COLO668 (cell line): Measurements from ENCODE around the gene CMTR1.
"Not testable (repeated sequence)": the region's sequence is repeated elsewhere in the genome, so short reads cannot be mapped to it uniquely, and the experiment has no call there.

Experiments used
- DNase-seq: peaks from one replicate; lab custom pipeline; 2025; ENCODE audit not compliant: unreplicated experiment; lab: John Stamatoyannopoulos, UW

The CMTR1 gene

DNA sequence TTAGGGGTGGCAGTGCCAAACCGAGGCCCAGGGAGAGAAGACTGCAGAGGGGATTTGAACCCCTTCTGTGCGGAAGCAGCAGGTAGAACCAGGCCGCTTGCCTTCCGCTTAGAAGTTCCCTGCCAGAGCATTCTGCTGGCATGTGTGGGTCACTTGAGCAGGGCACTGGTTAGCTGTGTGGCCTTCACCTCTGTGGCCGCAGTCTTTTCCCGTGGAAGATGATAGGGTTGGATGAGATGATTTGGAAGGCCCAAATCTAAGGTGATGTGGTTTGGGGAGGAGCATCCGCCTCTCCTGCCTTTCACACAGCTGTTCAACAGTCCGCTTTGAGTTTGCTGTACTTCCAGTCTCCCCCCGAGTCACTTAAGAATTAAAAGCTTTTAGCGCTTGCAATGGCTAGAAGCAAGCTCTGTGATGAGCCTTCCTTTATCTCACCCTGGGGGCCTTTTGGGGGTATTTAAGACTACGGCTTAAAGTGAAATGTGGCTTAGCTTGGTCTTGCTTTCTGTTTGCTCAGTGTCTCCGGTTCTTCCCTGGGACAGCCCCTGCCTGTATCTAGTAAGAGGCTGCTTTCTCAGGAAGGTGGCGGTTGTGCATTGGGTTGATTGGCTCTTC is 743 bp downstream of the CMTR1 start:
- peak; percentile 6 for DNase-seq

DNA sequence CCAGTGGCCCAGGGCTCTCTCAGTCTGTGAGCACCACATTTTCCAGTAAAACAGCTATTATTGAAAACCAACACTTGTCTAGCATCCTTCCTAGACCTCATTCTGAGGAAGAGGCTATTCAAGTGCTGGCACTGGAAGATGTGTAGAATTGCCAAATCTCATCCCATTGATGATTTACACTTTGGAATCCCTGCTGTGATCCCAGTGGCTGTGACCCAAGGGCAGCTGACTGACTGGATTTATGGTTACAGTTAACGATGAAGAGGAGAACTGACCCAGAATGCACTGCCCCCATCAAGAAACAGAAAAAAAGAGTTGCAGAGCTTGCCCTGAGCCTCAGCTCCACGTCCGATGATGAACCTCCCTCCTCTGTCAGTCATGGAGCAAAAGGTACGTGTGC is 2.4 kb downstream of the CMTR1 start:
- no peak for DNase-seq

- no peak for DNase-seq
Observed at GRCh38 chr6:37435816-37436215, 2.8 kb downstream of the CMTR1 start.

DNA sequence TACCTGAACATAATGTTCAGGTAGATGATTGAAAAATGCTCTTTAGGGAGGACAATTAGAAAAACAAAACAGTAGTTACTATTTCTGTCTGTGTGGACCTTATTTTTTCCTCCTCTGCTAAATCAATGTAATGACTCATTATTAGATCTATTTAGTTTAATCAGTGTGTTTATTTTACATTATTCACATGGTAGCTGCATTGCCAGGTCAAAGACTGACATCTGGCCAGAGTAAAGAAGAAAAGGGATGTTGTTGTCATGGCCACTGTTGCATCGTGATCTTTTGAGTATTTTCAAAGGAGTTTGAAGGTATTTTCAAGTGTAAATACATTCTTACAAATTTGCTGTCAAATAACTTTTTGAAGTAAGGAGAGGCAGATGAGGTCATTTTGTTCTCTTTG is 5.9 kb downstream of the CMTR1 start:
- DNase-seq = no peak

GRCh38 chr6:37441651-37442050 is 8.6 kb downstream of the CMTR1 start:
- no peak for DNase-seq

DNA sequence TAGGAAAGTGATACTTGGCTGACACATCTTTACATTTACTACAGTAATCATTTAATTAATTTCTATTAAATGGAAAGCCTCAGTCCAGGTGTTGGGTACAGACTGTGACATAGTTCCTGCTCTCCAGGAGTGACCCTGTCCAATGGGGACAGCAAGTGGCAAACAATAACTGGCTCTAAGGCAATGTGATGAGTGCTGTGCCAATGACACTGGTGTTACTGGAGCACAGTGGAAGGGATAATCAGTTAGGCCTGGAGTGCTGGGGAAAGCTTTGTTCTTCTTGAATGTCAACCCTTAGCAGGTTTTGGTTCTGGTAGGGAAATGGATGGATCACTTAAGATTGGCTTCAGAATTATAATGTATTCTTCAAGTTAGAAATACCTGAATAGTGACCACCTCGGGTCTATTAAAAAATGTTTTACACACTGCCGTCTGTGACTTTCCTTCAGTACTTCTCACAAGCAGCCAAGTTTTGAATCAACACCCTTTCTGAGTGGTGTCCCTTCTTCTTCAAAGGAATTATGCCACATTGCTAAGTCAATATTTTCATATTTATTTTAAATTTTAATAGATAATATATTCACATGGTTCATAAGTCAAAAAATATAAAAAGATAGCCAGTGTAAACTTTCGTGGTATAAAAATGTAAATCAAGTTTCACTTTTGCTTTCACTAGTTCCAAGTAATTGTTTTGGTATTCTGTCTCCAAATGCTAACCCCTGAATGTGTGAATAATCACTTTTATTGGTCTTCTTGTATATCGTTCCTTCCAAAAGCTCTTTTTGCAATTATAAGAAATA is 9.6 kb downstream of the CMTR1 start:
- no peak for DNase-seq

DNA sequence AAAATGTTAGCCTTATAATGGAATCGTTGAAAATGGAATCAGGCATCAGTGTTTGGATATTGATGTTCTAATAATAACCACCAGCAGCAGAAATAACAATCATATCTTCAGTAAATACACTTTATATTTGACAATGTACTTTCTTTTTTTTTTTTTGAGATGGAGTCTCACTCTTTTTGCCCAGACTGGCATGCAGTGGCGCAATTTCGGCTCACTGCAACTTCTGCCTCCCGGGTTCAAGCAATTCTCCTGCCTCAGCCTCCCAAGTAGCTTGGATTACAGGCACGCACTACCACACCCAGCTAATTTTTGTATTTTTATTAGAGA is 10.2 kb downstream of the CMTR1 start:
- DNase-seq = not testable (repeated sequence)

- no peak for DNase-seq
Observed at GRCh38 chr6:37449984-37450383, 17.0 kb downstream of the CMTR1 start.

DNA sequence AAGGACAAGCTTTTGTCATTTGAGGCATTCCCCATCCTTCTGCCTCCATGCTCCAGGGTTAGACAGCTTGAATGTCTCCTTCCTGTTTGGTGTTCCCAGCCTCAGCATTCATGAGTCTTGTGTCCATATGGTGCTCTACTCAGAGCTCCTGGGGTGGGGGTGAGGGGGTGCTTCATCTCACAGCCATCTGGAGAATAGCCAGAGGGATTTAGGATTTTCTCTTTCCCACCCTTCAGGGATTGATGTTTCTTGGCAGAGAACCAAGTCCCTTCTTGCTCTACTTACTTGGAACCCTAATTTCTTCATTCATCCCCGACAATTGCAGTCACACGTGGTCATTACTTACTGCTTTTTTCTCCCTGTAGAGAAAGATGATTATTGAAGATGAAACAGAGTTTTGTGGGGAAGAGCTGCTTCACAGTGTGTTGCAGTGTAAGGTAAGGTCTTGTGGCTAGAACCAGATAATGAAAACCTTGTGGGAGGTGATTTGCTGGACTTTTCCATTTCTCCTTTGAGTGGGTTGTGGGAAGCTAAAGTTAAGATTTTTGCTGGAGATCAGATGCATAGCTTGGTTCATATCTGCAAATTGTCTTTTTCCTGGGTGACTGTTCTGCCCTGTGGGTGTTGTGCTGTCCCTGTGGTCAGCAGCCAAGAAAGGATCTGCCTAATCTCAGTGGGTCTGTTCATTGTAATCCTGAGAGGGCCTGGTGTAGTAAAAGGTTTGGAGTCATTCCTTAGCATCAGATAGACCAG is 18.6 kb downstream of the CMTR1 start:
- no peak for DNase-seq

GRCh38 chr6:37452522-37452921 is 19.5 kb downstream of the CMTR1 start:
- no peak for DNase-seq

- no peak for DNase-seq
Observed at GRCh38 chr6:37454420-37455140, 21.6 kb downstream of the CMTR1 start.

GRCh38 chr6:37456126-37456525 is 23.1 kb downstream of the CMTR1 start:
- DNase-seq = no peak

DNA sequence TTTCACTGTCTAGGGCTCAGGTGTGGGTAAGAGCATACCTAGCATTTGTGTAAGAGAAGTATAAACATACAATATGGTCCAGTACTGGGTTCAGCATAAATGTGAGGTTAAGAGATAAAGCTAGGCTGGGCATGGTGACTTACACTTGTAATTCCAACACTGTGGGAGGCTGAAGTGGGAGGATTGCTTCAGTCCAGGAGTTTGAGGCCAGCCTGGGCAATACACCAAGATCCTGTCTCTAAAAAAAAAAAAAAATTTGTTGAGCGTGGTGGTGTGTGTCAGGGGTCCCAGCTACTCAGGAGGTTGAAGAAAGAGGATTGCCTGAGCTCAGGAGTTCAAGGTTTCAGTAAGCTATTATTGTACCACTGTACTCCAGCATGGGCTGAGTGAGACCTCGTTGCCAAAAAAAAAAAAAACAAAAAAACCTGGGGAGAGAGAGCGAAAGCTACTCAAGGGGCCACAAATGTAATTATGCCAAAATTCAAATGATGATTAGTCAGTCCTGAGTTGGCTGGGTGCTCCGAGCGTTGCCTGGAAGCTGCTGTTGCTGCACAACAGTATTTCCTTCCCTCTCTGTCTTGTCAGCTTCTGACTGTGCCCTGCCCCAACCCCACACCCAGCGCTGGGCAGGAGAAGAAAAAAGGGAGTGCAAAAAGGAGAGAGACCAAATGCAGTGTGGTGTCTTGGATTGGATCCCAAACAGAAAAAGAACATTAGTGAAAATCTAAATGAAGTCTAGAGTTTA is 24.0 kb downstream of the CMTR1 start:
- no peak for DNase-seq

DNA sequence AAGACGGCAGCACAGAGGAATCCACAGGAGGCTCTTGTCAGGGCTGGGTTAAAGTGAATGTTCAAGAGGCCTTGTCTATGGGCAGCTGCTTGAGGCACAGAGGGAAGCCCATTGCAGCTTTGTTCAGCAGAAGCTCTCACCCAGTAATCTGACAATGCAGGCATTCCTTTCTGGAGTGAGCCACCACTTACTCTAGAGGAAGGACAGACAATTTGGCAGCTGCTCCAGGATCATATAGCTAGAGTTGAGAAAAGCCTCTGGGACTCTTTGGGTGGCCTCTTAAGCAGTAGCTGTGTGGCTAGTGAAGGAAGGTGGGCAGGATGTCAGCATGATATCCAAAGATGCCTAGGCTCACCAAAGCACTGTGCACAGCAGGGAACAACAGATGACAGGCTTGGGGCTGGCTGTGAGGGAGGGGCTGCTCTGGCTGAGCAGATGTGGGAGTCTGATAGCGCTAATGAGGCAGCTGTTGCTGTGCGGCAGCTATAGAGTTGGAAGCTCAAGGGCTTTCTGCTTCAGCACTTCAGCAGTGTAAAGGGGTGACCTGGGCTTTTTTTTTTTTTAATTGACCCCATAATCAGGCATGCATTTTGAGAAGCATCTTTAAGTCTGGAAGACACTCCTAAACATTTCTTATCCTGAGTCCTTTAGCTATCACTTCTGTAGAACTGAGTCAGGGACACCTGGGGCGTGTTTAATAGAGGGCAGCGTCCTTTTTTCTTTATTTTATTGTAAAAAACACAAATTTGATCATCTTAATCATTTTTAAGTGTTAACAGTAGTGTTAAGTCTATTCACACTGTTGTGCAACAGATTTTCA is 27.2 kb downstream of the CMTR1 start:
- DNase-seq = no peak

DNA sequence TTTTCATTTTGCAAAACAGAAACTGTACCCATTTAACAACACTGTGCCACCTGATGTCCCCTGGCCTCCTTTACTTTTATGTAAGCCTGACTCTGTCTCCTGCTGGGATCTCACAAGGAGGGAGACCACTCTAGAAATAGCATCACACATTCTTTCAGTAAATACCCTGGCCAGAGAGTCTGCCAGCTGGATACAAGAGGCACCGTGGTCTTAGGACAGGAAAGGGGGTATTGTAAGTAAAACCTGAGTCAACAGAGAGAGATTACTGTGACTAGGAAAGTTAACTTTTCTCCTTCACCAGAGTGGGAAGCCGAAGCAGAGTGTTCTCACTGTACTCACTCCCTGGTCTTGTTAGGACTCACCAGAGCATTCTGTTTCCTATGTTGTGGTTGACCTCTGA is 27.8 kb downstream of the CMTR1 start:
- no peak for DNase-seq

GRCh38 chr6:37463110-37463509 is 30.1 kb downstream of the CMTR1 start:
- DNase-seq = no peak

DNA sequence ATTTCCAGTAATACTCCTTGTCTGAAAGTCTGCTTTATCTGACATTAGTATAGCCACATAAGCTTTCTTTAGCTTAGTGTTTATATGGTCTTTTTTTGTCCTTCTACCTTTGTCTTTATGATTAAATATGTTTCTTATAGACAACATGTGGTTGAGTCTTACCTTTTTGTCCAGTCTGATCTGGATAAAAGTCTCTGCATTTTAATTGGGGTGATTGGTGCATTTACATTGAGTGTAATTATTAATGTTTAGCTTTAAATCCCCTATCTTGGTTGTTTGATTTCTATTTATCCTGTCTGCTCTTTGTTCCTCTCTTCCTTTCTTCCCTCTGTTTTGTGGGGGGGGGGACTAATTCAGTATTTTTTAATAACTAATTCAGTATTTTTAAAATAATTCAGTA is 34.7 kb downstream of the CMTR1 start:
- no peak for DNase-seq

DNA sequence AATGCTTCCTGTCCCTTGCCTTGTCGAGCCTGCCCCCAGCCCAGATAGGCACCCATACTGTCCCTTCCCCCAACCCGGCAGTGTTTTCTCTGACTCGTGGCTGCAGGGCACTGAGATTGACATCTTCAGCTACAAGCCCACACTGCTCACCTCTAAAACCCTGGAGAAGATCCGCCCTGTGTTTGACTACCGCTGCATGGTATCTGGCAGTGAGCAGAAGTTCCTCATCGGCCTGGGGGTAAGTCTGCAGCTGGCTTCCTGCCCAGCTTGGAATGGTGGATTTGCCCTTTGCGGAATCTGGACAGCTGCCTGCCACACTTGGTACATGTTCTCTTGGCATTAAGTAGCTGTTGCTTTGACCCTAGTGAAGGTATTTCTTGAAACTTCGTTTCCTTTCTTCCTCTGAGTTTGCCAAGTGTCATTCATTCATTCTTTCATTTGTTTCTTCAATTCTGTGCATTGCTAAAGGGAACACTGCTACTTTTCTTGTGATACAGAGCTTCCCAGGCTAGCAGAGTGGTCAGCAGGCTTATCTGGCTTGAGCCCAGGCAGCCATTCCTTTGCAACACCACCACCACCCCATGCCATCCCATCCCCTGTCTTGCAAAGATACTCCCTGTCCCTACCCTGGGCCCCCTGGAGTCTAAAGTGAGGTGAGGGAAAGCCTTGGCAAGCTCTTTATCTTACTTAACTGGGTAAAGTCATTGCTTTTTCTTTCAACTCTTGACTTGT is 40.5 kb downstream of the CMTR1 start:
- DNase-seq = no peak

- no peak for DNase-seq
Observed at GRCh38 chr6:37474316-37474715, 41.3 kb downstream of the CMTR1 start.
